Subcutaneous abdominal adipose tissue (tissue), 5 donors: Measurements from ENCODE around the gene CHERP.
"Not testable (repeated sequence)": the region's sequence is repeated elsewhere in the genome, so short reads cannot be mapped to it uniquely, and the experiment has no call there.

Experiments used
- H3K27ac ChIP-seq: one replicate; pipeline ENCODE4 v1.7.0; 2013; ENCODE audit warnings: low read depth, mild to moderate bottlenecking, inconsistent platforms, low read length, moderate library complexity
- H3K27me3 ChIP-seq, 5 donors: one replicate each; pipeline ENCODE4 v1.7.0; 2013; ENCODE audit warnings: low read length in 5 of 5, inconsistent platforms in 1 of 5; ENCODE audit not compliant: control insufficient read depth in 5 of 5, insufficient read depth in 4 of 5
- H3K36me3 ChIP-seq, 5 donors: one replicate each; pipeline ENCODE4 v1.7.0; 2013; ENCODE audit warnings: low read length in 5 of 5; ENCODE audit not compliant: control insufficient read depth in 5 of 5, insufficient read depth in 5 of 5
- H3K4me1 ChIP-seq, 5 donors: one replicate each; pipeline ENCODE4 v1.7.0; 2013; ENCODE audit warnings: low read length in 5 of 5, mild to moderate bottlenecking in 3 of 5, moderate library complexity in 1 of 5; ENCODE audit not compliant: control insufficient read depth in 5 of 5, insufficient read depth in 5 of 5
- H3K4me3 ChIP-seq, 5 donors: one replicate each; pipeline ENCODE4 v1.7.0; 2013; ENCODE audit warnings: low read length in 5 of 5, low read depth in 1 of 5
- H3K9ac ChIP-seq, 5 donors: one replicate each; pipeline ENCODE4 v1.7.0; 2013; ENCODE audit warnings: low read length in 5 of 5, mild to moderate bottlenecking in 4 of 5, moderate library complexity in 3 of 5
- H3K9me3 ChIP-seq, 5 donors: one replicate each; pipeline ENCODE4 v1.7.0; 2013; ENCODE audit warnings: low read length in 5 of 5; ENCODE audit not compliant: control insufficient read depth in 5 of 5
- donor health status: healthy.
- donor health status: healthy.
- donor health status: healthy.
- donor health status: healthy.
- donor health status: healthy.

The CHERP gene

GRCh38 chr19:16508546-16508945 lies 33.7 kb downstream of the CHERP start:
- no peak overlapping the region for H3K27ac ChIP-seq
- H3K4me3 ChIP-seq, result no peak overlapping the region
- peaks cover 0 to 34% (median 16%) of the 10 kb centered on the region in 5 donors for H3K36me3 ChIP-seq
- H3K4me1 ChIP-seq, result peaks cover 0 to 11% (median 8%) of the 10 kb centered on the region in 5 donors
- H3K9ac ChIP-seq, result no peak overlapping the region
- H3K9me3 ChIP-seq, result no peaks in the 10 kb centered on the region
- no peaks in the 10 kb centered on the region for H3K27me3 ChIP-seq

GRCh38 chr19:16506961-16507360 lies 35.3 kb downstream of the CHERP start:
- peaks cover 0 to 31% (median 18%) of the 10 kb centered on the region in 5 donors for H3K36me3 ChIP-seq
- no peak overlapping the region for H3K9ac ChIP-seq
- no peak overlapping the region for H3K4me3 ChIP-seq
- H3K4me1 ChIP-seq, result peaks cover 0 to 11% (median 8%) of the 10 kb centered on the region in 5 donors
- no peaks in the 10 kb centered on the region for H3K27me3 ChIP-seq
- no peaks in the 10 kb centered on the region for H3K9me3 ChIP-seq
- no peak overlapping the region for H3K27ac ChIP-seq

GRCh38 chr19:16506161-16506560 lies 36.1 kb downstream of the CHERP start:
- Histone ChIP-seq H3K4me1 (peaks cover 0 to 11% (median 8%) of the 10 kb centered on the region in 5 donors), H3K36me3 (peaks cover 2 to 35% (median 18%) of the 10 kb centered on the region in 5 donors)
- H3K9ac ChIP-seq, H3K27me3 ChIP-seq, H3K27ac ChIP-seq, H3K9me3 ChIP-seq, H3K4me3 ChIP-seq: not testable (repeated sequence)

- Histone ChIP-seq H3K9ac (no peak overlapping the region), H3K36me3 (peaks cover 2 to 31% (median 12%) of the 10 kb centered on the region in 5 donors), H3K4me3 (no peak overlapping the region), H3K27me3 (no peaks in the 10 kb centered on the region), H3K27ac (no peak overlapping the region), H3K9me3 (no peaks in the 10 kb centered on the region), H3K4me1 (peaks cover 0 to 2% (median 2%) of the 10 kb centered on the region in 5 donors)
These were observed 38.0 kb downstream of the CHERP start for GRCh38 chr19:16504271-16504670.

GRCh38 chr19:16497837-16498236 lies 44.4 kb downstream of the CHERP start:
- Histone ChIP-seq H3K9me3 (no peaks in the 10 kb centered on the region), H3K4me3 (no peak overlapping the region), H3K27ac (no peak overlapping the region), H3K36me3 (peaks cover under 1 to 11% (median 4%) of the 10 kb centered on the region in 5 donors), H3K4me1 (peaks cover 2 to 16% (median 15%) of the 10 kb centered on the region in 5 donors), H3K9ac (no peak overlapping the region), H3K27me3 (no peaks in the 10 kb centered on the region)

- Histone ChIP-seq H3K4me1 (peaks cover 2 to 16% (median 15%) of the 10 kb centered on the region in 5 donors), H3K27me3 (no peaks in the 10 kb centered on the region), H3K36me3 (peaks cover 0 to 10% (median 2%) of the 10 kb centered on the region in 5 donors), H3K9ac (peak overlapping the region in 2 of 5 donors; percentile 32 to 59), H3K9me3 (no peaks in the 10 kb centered on the region), H3K27ac (no peak overlapping the region), H3K4me3 (peak overlapping the region; percentile 70 to 90 (median 84))
These were observed 45.2 kb downstream of the CHERP start for GRCh38 chr19:16497042-16497441.

GRCh38 chr19:16496613-16496983 lies 45.6 kb downstream of the CHERP start:
- peak overlapping the region; percentile 70 to 90 (median 84) for H3K4me3 ChIP-seq
- peaks cover 0 to 9% (median 2%) of the 10 kb centered on the region in 5 donors for H3K36me3 ChIP-seq
- no peaks in the 10 kb centered on the region for H3K27me3 ChIP-seq
- H3K4me1 ChIP-seq, result peaks cover 2 to 16% (median 15%) of the 10 kb centered on the region in 5 donors
- peak overlapping the region; percentile 50 for H3K27ac ChIP-seq
- H3K9ac ChIP-seq, result peak overlapping the region in 4 of 5 donors; percentile 32 to 64 (median 52)
- no peaks in the 10 kb centered on the region for H3K9me3 ChIP-seq

GRCh38 chr19:16495982-16496612 lies 46.1 kb downstream of the CHERP start, which contains the start of the genes C19orf44 and CALR3:
Gene C19orf44 (plus strand): TSS chr19:16496394. CDS start chr19:16500793, 4,399 bp downstream.
Gene CALR3 (minus strand): TSS chr19:16496167. CDS start chr19:16496129, 38 bp downstream.
- peak within 1 kb of the TSS; percentile 54 for H3K27ac ChIP-seq
- H3K27me3 ChIP-seq, result no peaks in the 10 kb centered on the region
- peak within 1 kb of the TSS; percentile 70 to 90 (median 84) for H3K4me3 ChIP-seq
- H3K4me1 ChIP-seq, result peaks cover 2 to 16% (median 15%) of the 10 kb centered on the region in 5 donors
- H3K9ac ChIP-seq, result peak within 1 kb of the TSS; percentile 48 to 81 (median 64)
- peaks cover 0 to 6% (median 0%) of the 10 kb centered on the region in 5 donors for H3K36me3 ChIP-seq
- H3K9me3 ChIP-seq, result no peaks in the 10 kb centered on the region

- not testable (repeated sequence) for H3K27me3 ChIP-seq, H3K9ac ChIP-seq, H3K27ac ChIP-seq, H3K4me1 ChIP-seq, H3K36me3 ChIP-seq, H3K9me3 ChIP-seq, H3K4me3 ChIP-seq
These were observed 55.8 kb downstream of the CHERP start for GRCh38 chr19:16486476-16486875.

GRCh38 chr19:16482745-16483144 lies 59.5 kb downstream of the CHERP start:
- Histone ChIP-seq H3K4me1 (no peaks in the 10 kb centered on the region), H3K27ac (no peak overlapping the region), H3K36me3 (no peaks in the 10 kb centered on the region), H3K27me3 (no peaks in the 10 kb centered on the region), H3K9me3 (no peaks in the 10 kb centered on the region), H3K9ac (no peak overlapping the region), H3K4me3 (no peak overlapping the region)
